Hematopoietic multipotent progenitor cell treated with erythropoietin and hydrocortisone succinate and interleukin-3 and kit ligand, for 6 days (in vitro differentiated cells): ENCODE data around the gene PTGR1.
"Not testable (repeated sequence)": the region's sequence is repeated elsewhere in the genome, so short reads cannot be mapped to it uniquely, and the experiment has no call there.

ENCODE experiments used
- DNase-seq: peaks from one replicate; pipeline ENCODE4 v3.0.0-alpha.2; 2015

The PTGR1 gene

GRCh38 chr9:111610845-111611244, 11.4 kb upstream of the PTGR1 start:
- no peak for DNase-seq

- no peak for DNase-seq
Observed at GRCh38 chr9:111610149-111610548, 10.7 kb upstream of the PTGR1 start.

GRCh38 chr9:111605041-111605559, 5.7 kb upstream of the PTGR1 start:
- DNase-seq, result no peak

- DNase-seq, result no peak
Observed at GRCh38 chr9:111604054-111604615, 4.7 kb upstream of the PTGR1 start.

- DNase-seq, result no peak
Observed at GRCh38 chr9:111603041-111603440, 3.6 kb upstream of the PTGR1 start.

GRCh38 chr9:111601237-111602018, 2.0 kb upstream of the PTGR1 start:
- peak; percentile 15 for DNase-seq

- DNase-seq, result no peak
Observed at GRCh38 chr9:111599955-111600343, 502 bp upstream of the PTGR1 start.

- DNase-seq, result peak; percentile 43
Observed at GRCh38 chr9:111598733-111599091, 735 bp downstream of the PTGR1 start.

GRCh38 chr9:111597852-111598732, 1.4 kb downstream of the PTGR1 start:
- DNase-seq, result peak; percentile 79

- no peak for DNase-seq
Observed at GRCh38 chr9:111588846-111589245, 10.6 kb downstream of the PTGR1 start.

- no peak for DNase-seq
Observed at GRCh38 chr9:111586378-111586777, 13.1 kb downstream of the PTGR1 start.

- no peak for DNase-seq
Observed at GRCh38 chr9:111582888-111583287, 16.6 kb downstream of the PTGR1 start.

GRCh38 chr9:111572950-111573604, 26.4 kb downstream of the PTGR1 start:
- no peak for DNase-seq

- not testable (repeated sequence) for DNase-seq
Observed at GRCh38 chr9:111568127-111568526, 31.3 kb downstream of the PTGR1 start.

- DNase-seq, result no peak
Observed at GRCh38 chr9:111566234-111566633, 33.2 kb downstream of the PTGR1 start.

GRCh38 chr9:111561165-111561719, 38.2 kb downstream of the PTGR1 start:
- DNase-seq, result no peak

GRCh38 chr9:111559000-111559610, 40.3 kb downstream of the PTGR1 start:
- no peak for DNase-seq

- DNase-seq, result not testable (repeated sequence)
Observed at GRCh38 chr9:111555425-111555824, 44.0 kb downstream of the PTGR1 start.

GRCh38 chr9:111548623-111549022, 50.8 kb downstream of the PTGR1 start:
- DNase-seq, result no peak

GRCh38 chr9:111542497-111543254, 56.8 kb downstream of the PTGR1 start:
- DNase-seq, result no peak

GRCh38 chr9:111533099-111533790, 66.2 kb downstream of the PTGR1 start:
- no peak for DNase-seq
